Progenitor cell of endocrine pancreas (in vitro differentiated cells): ENCODE measurements around the gene SPDYE16. TPM values are rescaled to one million over a fixed set of nuclear protein-coding genes. Genes with fewer than 3 reads are reported as not detected.
A peak's percentile ranks its signal among the peaks of the same experiment; 100 is the strongest.
"Not testable (repeated sequence)": the region's sequence is repeated elsewhere in the genome, so short reads cannot be mapped to it uniquely, and the experiment has no call there.

ENCODE experiments used
- DNase-seq: peaks from one replicate; pipeline ENCODE4 v3.0.0; 2021; ENCODE audit warnings: low spot score; ENCODE audit not compliant: unreplicated experiment
- H3K27ac Mint-ChIP-seq: 2 replicates; pipeline ENCODE4 v1.8.0; 2021; ENCODE audit warnings: mild to moderate bottlenecking, moderate library complexity, mixed read lengths
- H3K27me3 Mint-ChIP-seq: 2 replicates; pipeline ENCODE4 v1.8.0; 2021; ENCODE audit warnings: mixed read lengths
- H3K36me3 Mint-ChIP-seq: 2 replicates; pipeline ENCODE4 v1.8.0; 2022; ENCODE audit warnings: mixed read lengths; ENCODE audit not compliant: insufficient read depth
- H3K4me1 Mint-ChIP-seq: 2 replicates; pipeline ENCODE4 v1.8.0; 2021; ENCODE audit warnings: low read depth, mixed read lengths
- H3K4me3 Mint-ChIP-seq: 2 replicates; pipeline ENCODE4 v1.8.0; 2021; ENCODE audit warnings: low read depth, mild to moderate bottlenecking, moderate library complexity, mixed read lengths
- H3K9me3 Mint-ChIP-seq: 2 replicates; pipeline ENCODE4 v1.8.0; 2021; ENCODE audit warnings: low read depth, mixed read lengths
- CTCF ChIP-seq: fragments of 200-600 bp; sonication (generic); IDR thresholded peaks from one replicate; pipeline ENCODE4 v1.5.0; 2021; ENCODE audit warnings: antibody characterized with exemption, mild to moderate bottlenecking; ENCODE audit not compliant: unreplicated experiment
- total RNA-seq: library from RNA; stranded (reverse); gene quantifications from 2 replicates; pipeline ENCODE4 v1.2.1, GENCODE V29; 2021

SPDYE16 gene
- total RNA-seq, 1 donor from 2014 or later: 0.31 TPM

- TF ChIP-seq CTCF: no peak
- no peak within 1 kb of the TSS for H3K4me3 Mint-ChIP-seq
Measured at GRCh38 chr7:76509931-76510877, 32.9 kb downstream of the SPDYE16 start, which contains the start of gene UPK3B. Gene UPK3B, plus strand, starts transcription at chr7:76510552. Its CDS starts 101 bp downstream, at chr7:76510653.

GRCh38 chr7:76507723-76508406, 35.2 kb downstream of the SPDYE16 start:
- Mint-ChIP-seq H3K36me3 (peaks cover 5% of the 10 kb centered on the region), H3K4me1 (no peaks in the 10 kb centered on the region), H3K27me3 (no peaks in the 10 kb centered on the region), H3K4me3 (no peak overlapping the region), H3K9me3 (peaks cover 3% of the 10 kb centered on the region), H3K27ac (no peak overlapping the region)
- TF ChIP-seq CTCF: no peak
- DNase-seq: no peak

More at GRCh38 chr7:76509931-76510877, 32.9 kb downstream of the SPDYE16 start, which contains the start of gene UPK3B:
- peak within 1 kb of the TSS; percentile 78 for H3K27ac Mint-ChIP-seq
- H3K27me3 Mint-ChIP-seq: no peaks in the 10 kb centered on the region
- peaks cover 3% of the 10 kb centered on the region for H3K9me3 Mint-ChIP-seq
- H3K4me1 Mint-ChIP-seq: no peaks in the 10 kb centered on the region
- peaks cover 5% of the 10 kb centered on the region for H3K36me3 Mint-ChIP-seq
- no peak for DNase-seq

- H3K9me3 Mint-ChIP-seq, H3K4me3 Mint-ChIP-seq, H3K36me3 Mint-ChIP-seq, DNase-seq, H3K27me3 Mint-ChIP-seq, H3K27ac Mint-ChIP-seq, H3K4me1 Mint-ChIP-seq: not testable (repeated sequence)
Measured at GRCh38 chr7:76506643-76507042, 36.5 kb downstream of the SPDYE16 start.

- DNase-seq: no peak
- TF ChIP-seq CTCF: no peak
- H3K27me3 Mint-ChIP-seq: no peaks in the 10 kb centered on the region
- no peaks in the 10 kb centered on the region for H3K4me1 Mint-ChIP-seq
- H3K36me3 Mint-ChIP-seq: peaks cover 5% of the 10 kb centered on the region
- peaks cover 3% of the 10 kb centered on the region for H3K9me3 Mint-ChIP-seq
- H3K27ac Mint-ChIP-seq: no peak overlapping the region
- no peak overlapping the region for H3K4me3 Mint-ChIP-seq
Measured at GRCh38 chr7:76506081-76506440, 37.0 kb downstream of the SPDYE16 start.

- no peak for TF ChIP-seq CTCF
- Mint-ChIP-seq H3K4me3 (no peak overlapping the region), H3K4me1 (no peaks in the 10 kb centered on the region), H3K36me3 (peaks cover 5% of the 10 kb centered on the region), H3K9me3 (peaks cover 3% of the 10 kb centered on the region), H3K27me3 (no peaks in the 10 kb centered on the region), H3K27ac (no peak overlapping the region)
- peak; percentile 2 for DNase-seq
Measured at GRCh38 chr7:76505168-76506080, 37.7 kb downstream of the SPDYE16 start.

GRCh38 chr7:76504351-76505167, 38.5 kb downstream of the SPDYE16 start:
- not testable (repeated sequence) for H3K9me3 Mint-ChIP-seq, H3K36me3 Mint-ChIP-seq, H3K27me3 Mint-ChIP-seq, H3K4me3 Mint-ChIP-seq, H3K27ac Mint-ChIP-seq, H3K4me1 Mint-ChIP-seq
- peak; percentile 3 for DNase-seq

- not testable (repeated sequence) for H3K36me3 Mint-ChIP-seq, DNase-seq, H3K4me3 Mint-ChIP-seq, H3K27me3 Mint-ChIP-seq, H3K4me1 Mint-ChIP-seq, H3K27ac Mint-ChIP-seq, H3K9me3 Mint-ChIP-seq
Measured at GRCh38 chr7:76503244-76503643, 39.9 kb downstream of the SPDYE16 start.
